PFSK-1 (cell line): ENCODE measurements around the gene MSMP.

Experiments
- FOXP2 ChIP-seq: optimal IDR thresholded peaks from 2 replicates; pipeline ENCODE3; 2011; ENCODE audit warnings: borderline replicate concordance, control low read depth, inconsistent platforms; ENCODE audit not compliant: insufficient read depth; ENCODE audit errors: extremely low read length, extremely low read depth
- POLR2AphosphoS5 ChIP-seq: IDR thresholded peaks from 2 replicates; pipeline ENCODE4 v1.6.1; 2012; ENCODE audit warnings: low read depth, mild to moderate bottlenecking, control low read depth, low read length, moderate library complexity
- SIN3A ChIP-seq: IDR thresholded peaks from 2 replicates; pipeline ENCODE4 v1.6.1; 2012; ENCODE audit warnings: mild to moderate bottlenecking, low read length, moderate library complexity, borderline replicate concordance; ENCODE audit not compliant: insufficient read depth
- TAF1 ChIP-seq: IDR thresholded peaks from 2 replicates; pipeline ENCODE4 v1.6.1; 2012; ENCODE audit warnings: low read length, control low read depth, borderline replicate concordance; ENCODE audit not compliant: insufficient read depth
- TF ChIP-seq, protein P1 (sequence below), 2 experiments: IDR thresholded peaks; 2 replicates each; pipeline versions ENCODE4 v1.6.1 to v1.8.0; 2011 to 2012; ENCODE audit warnings: low read depth in 2 of 2, low read length in 2 of 2, control low read depth in 1 of 2, inconsistent platforms in 1 of 2, mild to moderate bottlenecking in 1 of 2, moderate library complexity in 1 of 2; ENCODE audit not compliant: insufficient read depth in 1 of 2

The MSMP gene

DNA sequence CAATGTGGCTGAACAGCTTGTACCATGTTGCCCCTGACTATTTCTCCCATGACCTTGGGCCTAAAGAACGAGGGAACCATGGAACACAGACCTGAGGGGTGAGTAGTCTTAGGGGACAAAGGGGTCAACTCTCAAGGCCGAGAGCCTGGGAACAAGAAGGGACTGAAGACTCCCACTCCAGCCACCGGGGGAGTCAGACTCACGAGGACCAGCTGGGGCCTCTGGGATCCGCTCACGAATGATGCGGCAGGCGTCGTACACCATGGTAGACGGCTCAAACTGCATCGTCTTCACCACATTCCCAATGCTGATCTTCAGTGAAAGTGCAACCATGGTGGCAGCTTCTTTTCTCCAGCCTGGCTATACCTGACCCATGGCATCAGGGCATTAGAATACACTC, 28.7 kb downstream of the MSMP start:
- TF ChIP-seq, protein P1, sequence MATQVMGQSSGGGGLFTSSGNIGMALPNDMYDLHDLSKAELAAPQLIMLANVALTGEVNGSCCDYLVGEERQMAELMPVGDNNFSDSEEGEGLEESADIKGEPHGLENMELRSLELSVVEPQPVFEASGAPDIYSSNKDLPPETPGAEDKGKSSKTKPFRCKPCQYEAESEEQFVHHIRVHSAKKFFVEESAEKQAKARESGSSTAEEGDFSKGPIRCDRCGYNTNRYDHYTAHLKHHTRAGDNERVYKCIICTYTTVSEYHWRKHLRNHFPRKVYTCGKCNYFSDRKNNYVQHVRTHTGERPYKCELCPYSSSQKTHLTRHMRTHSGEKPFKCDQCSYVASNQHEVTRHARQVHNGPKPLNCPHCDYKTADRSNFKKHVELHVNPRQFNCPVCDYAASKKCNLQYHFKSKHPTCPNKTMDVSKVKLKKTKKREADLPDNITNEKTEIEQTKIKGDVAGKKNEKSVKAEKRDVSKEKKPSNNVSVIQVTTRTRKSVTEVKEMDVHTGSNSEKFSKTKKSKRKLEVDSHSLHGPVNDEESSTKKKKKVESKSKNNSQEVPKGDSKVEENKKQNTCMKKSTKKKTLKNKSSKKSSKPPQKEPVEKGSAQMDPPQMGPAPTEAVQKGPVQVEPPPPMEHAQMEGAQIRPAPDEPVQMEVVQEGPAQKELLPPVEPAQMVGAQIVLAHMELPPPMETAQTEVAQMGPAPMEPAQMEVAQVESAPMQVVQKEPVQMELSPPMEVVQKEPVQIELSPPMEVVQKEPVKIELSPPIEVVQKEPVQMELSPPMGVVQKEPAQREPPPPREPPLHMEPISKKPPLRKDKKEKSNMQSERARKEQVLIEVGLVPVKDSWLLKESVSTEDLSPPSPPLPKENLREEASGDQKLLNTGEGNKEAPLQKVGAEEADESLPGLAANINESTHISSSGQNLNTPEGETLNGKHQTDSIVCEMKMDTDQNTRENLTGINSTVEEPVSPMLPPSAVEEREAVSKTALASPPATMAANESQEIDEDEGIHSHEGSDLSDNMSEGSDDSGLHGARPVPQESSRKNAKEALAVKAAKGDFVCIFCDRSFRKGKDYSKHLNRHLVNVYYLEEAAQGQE (IDR thresholded peaks at IDR 0.05; ENCODE audit: insufficient read depth in 1 of 2, low read depth in 2 of 2, low read length in 2 of 2) = no peak
- no peak for TF ChIP-seq POLR2AphosphoS5
- no peak for TF ChIP-seq FOXP2
- no peak for TF ChIP-seq TAF1
- no peak for TF ChIP-seq SIN3A

DNA sequence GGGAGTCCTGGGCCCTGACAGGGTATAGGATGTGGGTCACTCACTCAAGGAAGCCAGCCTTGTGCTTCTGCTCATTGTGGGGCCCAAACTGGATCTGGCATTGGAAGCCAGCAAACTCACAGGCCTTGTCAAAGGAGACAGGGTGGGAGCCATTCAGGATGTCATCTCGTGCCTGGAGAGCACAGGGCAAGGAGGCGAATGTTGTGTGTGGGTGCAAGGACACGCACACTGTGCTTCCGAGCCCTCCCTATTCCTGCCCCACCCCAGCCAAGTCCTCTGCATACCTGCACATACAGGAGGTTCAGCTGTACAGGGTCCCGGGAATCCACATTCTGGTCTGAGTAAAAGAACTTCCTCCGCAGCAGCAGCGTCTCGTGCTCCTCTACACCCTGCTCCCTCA, 30.2 kb downstream of the MSMP start:
- TF ChIP-seq POLR2AphosphoS5 (no peak), FOXP2 (no peak), TAF1 (no peak), SIN3A (no peak)
- TF ChIP-seq, protein P1 (IDR thresholded peaks at IDR 0.05; ENCODE audit: insufficient read depth in 1 of 2, low read depth in 2 of 2, low read length in 2 of 2) = no peak

DNA sequence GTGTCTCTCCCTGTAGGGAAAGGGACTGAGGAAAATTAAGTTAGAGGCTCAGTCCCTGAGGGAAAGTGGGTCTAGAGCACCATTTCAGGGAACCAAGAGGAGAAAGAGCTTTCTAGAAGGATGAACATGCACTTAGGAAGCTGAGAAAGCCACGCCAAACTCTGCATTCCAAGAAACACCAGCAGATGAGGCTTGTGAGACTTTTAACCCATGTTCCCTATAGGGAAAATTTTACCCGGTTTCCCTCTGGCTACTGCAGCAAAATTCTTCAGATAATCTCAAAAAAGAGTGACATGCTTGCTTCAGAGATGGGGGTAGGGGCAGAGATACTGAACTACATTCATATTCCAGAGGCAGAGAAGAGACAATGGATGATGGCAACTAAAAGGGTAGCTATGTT, 30.6 kb downstream of the MSMP start:
- no peak for TF ChIP-seq POLR2AphosphoS5
- TF ChIP-seq, protein P1 (IDR thresholded peaks at IDR 0.05; ENCODE audit: insufficient read depth in 1 of 2, low read depth in 2 of 2, low read length in 2 of 2) = no peak
- no peak for TF ChIP-seq SIN3A
- no peak for TF ChIP-seq TAF1
- no peak for TF ChIP-seq FOXP2

DNA sequence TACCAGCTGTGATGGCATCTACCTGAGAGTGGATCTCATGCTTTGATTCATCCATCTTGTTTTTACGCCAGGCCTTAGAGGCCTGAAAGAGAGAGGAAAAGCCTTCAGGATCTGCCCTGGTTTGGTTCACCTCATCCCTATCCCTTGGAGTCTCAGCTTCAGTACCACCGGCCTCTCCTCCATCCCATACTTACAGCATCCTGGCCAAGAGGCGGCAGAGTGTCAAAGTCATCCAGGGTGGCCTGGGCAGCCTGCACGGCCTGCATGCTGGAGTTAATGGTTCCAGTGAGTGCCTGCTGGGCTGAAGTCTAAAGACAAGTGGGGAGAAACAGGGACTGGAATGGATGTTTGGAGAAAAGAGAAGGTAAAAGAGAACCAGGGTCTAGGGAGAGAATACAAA, 34.5 kb downstream of the MSMP start:
- no peak for TF ChIP-seq FOXP2
- TF ChIP-seq POLR2AphosphoS5 = no peak
- no peak for TF ChIP-seq SIN3A
- TF ChIP-seq, protein P1 (IDR thresholded peaks at IDR 0.05; ENCODE audit: insufficient read depth in 1 of 2, low read depth in 2 of 2, low read length in 2 of 2) = no peak
- no peak for TF ChIP-seq TAF1
